ENCODE data around the gene CLEC16A. TPM values are rescaled to one million over a fixed set of nuclear protein-coding genes. Genes with fewer than 3 reads are reported as not detected.

The CLEC16A gene
- polyA plus RNA-seq (2013, experiment 1 of 2), result 13.1 TPM
- polyA plus RNA-seq (2013, experiment 2 of 2), result 13.2 TPM

GRCh38 chr16:10944249-10945064, at the start of gene CLEC16A:
Gene CLEC16A, plus strand, starts transcription at chr16:10944564. Its CDS starts 154 bp downstream, at chr16:10944718.
- no CpG with 5 or more reads among the region's 86 CpGs for WGBS (ENCODE audit: extremely low coverage, insufficient coverage, low lambda C conversion rate)
- no peak within 1 kb of the TSS for H2AK5ac ChIP-seq (ENCODE audit: low read length)

GRCh38 chr16:10895053-10895946, 49.1 kb upstream of the CLEC16A start:
- peak; percentile 82 for DNase-seq
- Histone ChIP-seq H3K18ac (ENCODE audit: low read length) (no peak overlapping the region), H3K36me3 (ENCODE audit: control insufficient read depth, insufficient read depth, low read length) (no peaks in the 10 kb centered on the region), H2BK15ac (replicated peaks; ENCODE audit: low read depth) (no peak overlapping the region), H3K79me2 (ENCODE audit: control insufficient read depth, insufficient read depth, low read length) (no peaks in the 10 kb centered on the region), H3K9ac (ENCODE audit: low read length) (no peak overlapping the region), H4K8ac (ENCODE audit: low read depth, low read length) (no peak overlapping the region), H2BK5ac (ENCODE audit: low read length) (no peak overlapping the region), H3K4ac (ENCODE audit: low read depth, low read length) (no peak overlapping the region), H3K4me2 (ENCODE audit: low read length) (no peak overlapping the region), H3K23ac (ENCODE audit: low read length) (no peak overlapping the region), H4K5ac (ENCODE audit: low read length) (no peak overlapping the region), H3K27me3 (ENCODE audit: insufficient read depth, low read length, poor library complexity) (no peaks in the 10 kb centered on the region), H2AK5ac (ENCODE audit: low read length) (no peak overlapping the region), H3K27ac (ENCODE audit: low read depth, low read length) (no peak overlapping the region), H2BK120ac (ENCODE audit: low read depth, low read length) (no peak overlapping the region), H3K56ac (ENCODE audit: low read length) (no peak overlapping the region), H3K79me1 (ENCODE audit: low read length) (no peaks in the 10 kb centered on the region), H3K4me3 (ENCODE audit: low read length) (no peak overlapping the region), H3K4me1 (ENCODE audit: control insufficient read depth, low read depth, low read length) (no peaks in the 10 kb centered on the region)
- WGBS (ENCODE audit: extremely low coverage, insufficient coverage, low lambda C conversion rate), result no CpG with 5 or more reads among the region's 17 CpGs

More at GRCh38 chr16:10944249-10945064, at the start of gene CLEC16A:
- Histone ChIP-seq H2BK15ac (replicated peaks; ENCODE audit: low read depth) (no peak within 1 kb of the TSS), H3K56ac (ENCODE audit: low read length) (peak within 1 kb of the TSS; percentile 68), H2BK5ac (ENCODE audit: low read length) (no peak within 1 kb of the TSS), H3K4me1 (ENCODE audit: control insufficient read depth, low read depth, low read length) (peaks cover 44% of the 10 kb centered on the region), H3K4me2 (ENCODE audit: low read length) (peak within 1 kb of the TSS; percentile 82), H3K79me2 (ENCODE audit: control insufficient read depth, insufficient read depth, low read length) (peaks cover 38% of the 10 kb centered on the region), H2BK120ac (ENCODE audit: low read depth, low read length) (no peak within 1 kb of the TSS), H3K4ac (ENCODE audit: low read depth, low read length) (peak within 1 kb of the TSS; percentile 17), H3K27ac (ENCODE audit: low read depth, low read length) (no peak within 1 kb of the TSS), H3K23ac (ENCODE audit: low read length) (no peak within 1 kb of the TSS), H3K4me3 (ENCODE audit: low read length) (peak within 1 kb of the TSS; percentile 32), H3K36me3 (ENCODE audit: control insufficient read depth, insufficient read depth, low read length) (no peaks in the 10 kb centered on the region), H3K27me3 (ENCODE audit: insufficient read depth, low read length, poor library complexity) (no peaks in the 10 kb centered on the region), H3K9ac (ENCODE audit: low read length) (peak within 1 kb of the TSS; percentile 51), H3K18ac (ENCODE audit: low read length) (peak within 1 kb of the TSS; percentile 69), H4K8ac (ENCODE audit: low read depth, low read length) (no peak within 1 kb of the TSS), H3K79me1 (ENCODE audit: low read length) (peaks cover 39% of the 10 kb centered on the region), H4K5ac (ENCODE audit: low read length) (no peak within 1 kb of the TSS)
- DNase-seq, result peak; percentile 98

GRCh38 chr16:10896165-10896564, 48.2 kb upstream of the CLEC16A start:
- Histone ChIP-seq H3K27me3 (ENCODE audit: insufficient read depth, low read length, poor library complexity) (no peaks in the 10 kb centered on the region), H4K8ac (ENCODE audit: low read depth, low read length) (no peak overlapping the region), H3K4me2 (ENCODE audit: low read length) (no peak overlapping the region), H3K27ac (ENCODE audit: low read depth, low read length) (no peak overlapping the region), H4K5ac (ENCODE audit: low read length) (no peak overlapping the region), H3K4me1 (ENCODE audit: control insufficient read depth, low read depth, low read length) (no peaks in the 10 kb centered on the region), H3K18ac (ENCODE audit: low read length) (no peak overlapping the region), H2BK5ac (ENCODE audit: low read length) (no peak overlapping the region), H2BK120ac (ENCODE audit: low read depth, low read length) (no peak overlapping the region), H2BK15ac (replicated peaks; ENCODE audit: low read depth) (no peak overlapping the region), H3K4ac (ENCODE audit: low read depth, low read length) (no peak overlapping the region), H3K36me3 (ENCODE audit: control insufficient read depth, insufficient read depth, low read length) (no peaks in the 10 kb centered on the region), H3K79me1 (ENCODE audit: low read length) (no peaks in the 10 kb centered on the region), H2AK5ac (ENCODE audit: low read length) (no peak overlapping the region), H3K4me3 (ENCODE audit: low read length) (no peak overlapping the region), H3K56ac (ENCODE audit: low read length) (no peak overlapping the region), H3K79me2 (ENCODE audit: control insufficient read depth, insufficient read depth, low read length) (no peaks in the 10 kb centered on the region), H3K23ac (ENCODE audit: low read length) (no peak overlapping the region), H3K9ac (ENCODE audit: low read length) (no peak overlapping the region)
- WGBS (ENCODE audit: extremely low coverage, insufficient coverage, low lambda C conversion rate), result no CpG with 5 or more reads among the region's 3 CpGs
- no peak for DNase-seq

- no peak overlapping the region for H3K18ac ChIP-seq (ENCODE audit: low read length)
- no peak overlapping the region for H2BK15ac ChIP-seq (replicated peaks; ENCODE audit: low read depth)
- H3K27ac ChIP-seq (ENCODE audit: low read depth, low read length), result no peak overlapping the region
- H3K4me1 ChIP-seq (ENCODE audit: control insufficient read depth, low read depth, low read length), result no peaks in the 10 kb centered on the region
- H3K27me3 ChIP-seq (ENCODE audit: insufficient read depth, low read length, poor library complexity), result no peaks in the 10 kb centered on the region
- no peak overlapping the region for H2BK5ac ChIP-seq (ENCODE audit: low read length)
- H2AK5ac ChIP-seq (ENCODE audit: low read length), result no peak overlapping the region
- no CpG with 5 or more reads among the region's 2 CpGs for WGBS (ENCODE audit: extremely low coverage, insufficient coverage, low lambda C conversion rate)
- no peak for DNase-seq
- H3K79me1 ChIP-seq (ENCODE audit: low read length), result no peaks in the 10 kb centered on the region
- no peak overlapping the region for H3K23ac ChIP-seq (ENCODE audit: low read length)
- no peak overlapping the region for H3K4ac ChIP-seq (ENCODE audit: low read depth, low read length)
- H3K4me2 ChIP-seq (ENCODE audit: low read length), result no peak overlapping the region
- H2BK120ac ChIP-seq (ENCODE audit: low read depth, low read length), result no peak overlapping the region
- no peak overlapping the region for H4K8ac ChIP-seq (ENCODE audit: low read depth, low read length)
- no peaks in the 10 kb centered on the region for H3K36me3 ChIP-seq (ENCODE audit: control insufficient read depth, insufficient read depth, low read length)
- no peaks in the 10 kb centered on the region for H3K79me2 ChIP-seq (ENCODE audit: control insufficient read depth, insufficient read depth, low read length)
- no peak overlapping the region for H3K4me3 ChIP-seq (ENCODE audit: low read length)
- H3K56ac ChIP-seq (ENCODE audit: low read length), result no peak overlapping the region
- H4K5ac ChIP-seq (ENCODE audit: low read length), result no peak overlapping the region
- H3K9ac ChIP-seq (ENCODE audit: low read length), result no peak overlapping the region
Measured at GRCh38 chr16:10896723-10897122, 47.6 kb upstream of the CLEC16A start.

- no CpG with 5 or more reads among the region's 5 CpGs for WGBS (ENCODE audit: extremely low coverage, insufficient coverage, low lambda C conversion rate)
Measured at GRCh38 chr16:10897134-10897533, 47.2 kb upstream of the CLEC16A start.

More at GRCh38 chr16:10897134-10897533, 47.2 kb upstream of the CLEC16A start:
- no peak overlapping the region for H3K18ac ChIP-seq (ENCODE audit: low read length)
- no peak overlapping the region for H4K8ac ChIP-seq (ENCODE audit: low read depth, low read length)
- no peak overlapping the region for H2BK5ac ChIP-seq (ENCODE audit: low read length)
- no peaks in the 10 kb centered on the region for H3K79me1 ChIP-seq (ENCODE audit: low read length)
- no peak overlapping the region for H3K9ac ChIP-seq (ENCODE audit: low read length)
- no peaks in the 10 kb centered on the region for H3K27me3 ChIP-seq (ENCODE audit: insufficient read depth, low read length, poor library complexity)
- no peak overlapping the region for H2BK15ac ChIP-seq (replicated peaks; ENCODE audit: low read depth)
- H3K23ac ChIP-seq (ENCODE audit: low read length), result no peak overlapping the region
- no peak overlapping the region for H3K56ac ChIP-seq (ENCODE audit: low read length)
- H3K4me2 ChIP-seq (ENCODE audit: low read length), result no peak overlapping the region
- no peak for DNase-seq
- H3K4me1 ChIP-seq (ENCODE audit: control insufficient read depth, low read depth, low read length), result no peaks in the 10 kb centered on the region
- H3K4ac ChIP-seq (ENCODE audit: low read depth, low read length), result no peak overlapping the region
- H2AK5ac ChIP-seq (ENCODE audit: low read length), result no peak overlapping the region
- H3K4me3 ChIP-seq (ENCODE audit: low read length), result no peak overlapping the region
- H3K36me3 ChIP-seq (ENCODE audit: control insufficient read depth, insufficient read depth, low read length), result no peaks in the 10 kb centered on the region
- no peak overlapping the region for H3K27ac ChIP-seq (ENCODE audit: low read depth, low read length)
- H3K79me2 ChIP-seq (ENCODE audit: control insufficient read depth, insufficient read depth, low read length), result no peaks in the 10 kb centered on the region
- H2BK120ac ChIP-seq (ENCODE audit: low read depth, low read length), result no peak overlapping the region
- H4K5ac ChIP-seq (ENCODE audit: low read length), result no peak overlapping the region
